GM12865 (cell line): ENCODE data around the gene FAM110D.

Experiments
- DNase-seq: peaks from one replicate; pipeline ENCODE4 v3.0.0; 2010; ENCODE audit warnings: low read depth
- H3K4me3 ChIP-seq: 2 replicates; pipeline ENCODE4 v1.5.1; 2011; ENCODE audit warnings: mild to moderate bottlenecking, low read depth, low read length, control low read depth
- TF ChIP-seq, protein P1 (sequence below): IDR thresholded peaks from 2 replicates; pipeline ENCODE4 v1.5.1; 2011; ENCODE audit warnings: low read length, control low read depth, low read depth, inconsistent platforms; ENCODE audit not compliant: insufficient read depth; ENCODE audit errors: missing control alignments

Gene FAM110D

DNA sequence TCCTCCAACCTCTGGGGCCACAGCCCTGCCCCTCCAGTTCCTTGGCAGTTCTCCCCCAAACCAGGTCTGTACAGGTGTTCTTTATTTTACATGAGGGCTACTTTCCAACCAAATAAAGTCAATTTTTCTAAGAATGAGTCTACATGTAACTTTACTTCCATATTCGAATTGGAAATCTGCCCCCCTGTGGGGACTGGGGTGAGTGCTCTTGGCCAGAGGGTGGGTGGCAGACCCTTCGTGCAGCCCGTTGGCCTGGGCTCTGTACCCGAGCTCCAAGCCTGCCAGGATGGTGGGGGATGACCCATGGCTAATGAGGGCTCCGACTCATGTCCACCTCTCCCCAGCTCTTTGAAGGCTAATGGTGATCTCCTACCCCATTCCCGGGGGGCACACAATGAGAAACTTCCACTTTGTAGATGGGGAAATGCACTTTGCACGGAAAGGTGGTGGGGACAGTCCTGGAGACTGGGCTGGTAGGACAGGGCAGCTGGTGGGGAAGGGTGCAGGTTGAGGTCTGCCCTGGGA lies 30.9 kb downstream of the FAM110D start:
- H3K4me3 ChIP-seq, result no peak overlapping the region
- no peak for DNase-seq
- TF ChIP-seq, protein P1, sequence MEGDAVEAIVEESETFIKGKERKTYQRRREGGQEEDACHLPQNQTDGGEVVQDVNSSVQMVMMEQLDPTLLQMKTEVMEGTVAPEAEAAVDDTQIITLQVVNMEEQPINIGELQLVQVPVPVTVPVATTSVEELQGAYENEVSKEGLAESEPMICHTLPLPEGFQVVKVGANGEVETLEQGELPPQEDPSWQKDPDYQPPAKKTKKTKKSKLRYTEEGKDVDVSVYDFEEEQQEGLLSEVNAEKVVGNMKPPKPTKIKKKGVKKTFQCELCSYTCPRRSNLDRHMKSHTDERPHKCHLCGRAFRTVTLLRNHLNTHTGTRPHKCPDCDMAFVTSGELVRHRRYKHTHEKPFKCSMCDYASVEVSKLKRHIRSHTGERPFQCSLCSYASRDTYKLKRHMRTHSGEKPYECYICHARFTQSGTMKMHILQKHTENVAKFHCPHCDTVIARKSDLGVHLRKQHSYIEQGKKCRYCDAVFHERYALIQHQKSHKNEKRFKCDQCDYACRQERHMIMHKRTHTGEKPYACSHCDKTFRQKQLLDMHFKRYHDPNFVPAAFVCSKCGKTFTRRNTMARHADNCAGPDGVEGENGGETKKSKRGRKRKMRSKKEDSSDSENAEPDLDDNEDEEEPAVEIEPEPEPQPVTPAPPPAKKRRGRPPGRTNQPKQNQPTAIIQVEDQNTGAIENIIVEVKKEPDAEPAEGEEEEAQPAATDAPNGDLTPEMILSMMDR, result no peak

DNA sequence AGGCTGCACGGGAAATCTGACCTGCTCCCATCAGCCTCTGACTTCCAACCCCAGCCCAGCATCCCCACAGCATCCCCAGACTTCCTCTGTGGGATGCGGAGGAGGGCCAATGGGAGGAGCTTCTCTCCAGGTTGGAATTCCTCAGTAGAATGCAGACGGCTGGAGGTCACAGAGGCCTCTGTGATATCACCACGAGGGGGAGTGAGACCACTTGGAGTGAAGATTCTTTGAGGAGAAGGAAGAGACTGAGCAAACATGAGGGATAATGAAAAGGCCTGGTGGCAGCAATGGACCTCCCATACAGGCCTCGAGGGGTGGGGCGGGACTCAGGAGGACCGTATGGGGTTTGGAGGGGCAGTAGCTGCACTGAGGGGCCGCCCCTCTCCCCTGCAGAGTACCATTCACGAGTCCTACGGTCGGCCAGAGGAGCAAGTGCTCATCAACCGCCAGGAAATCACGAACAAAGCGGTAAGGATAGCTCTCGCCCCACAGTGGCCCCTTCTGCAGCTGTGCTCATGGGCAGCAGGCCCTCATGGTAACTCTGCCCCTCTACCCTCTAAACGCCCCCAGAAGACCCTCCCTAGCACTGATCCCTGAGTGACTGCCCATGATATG lies 31.6 kb downstream of the FAM110D start, which contains the start of gene CATSPER4:
Gene CATSPER4, plus strand, starts transcription at position 230 of the 615 bp plus-strand sequence. Its CDS starts 26 bp downstream, at position 256.
- DNase-seq, result no peak
- TF ChIP-seq, protein P1, result peak; percentile 3
- no peak within 1 kb of the TSS for H3K4me3 ChIP-seq

DNA sequence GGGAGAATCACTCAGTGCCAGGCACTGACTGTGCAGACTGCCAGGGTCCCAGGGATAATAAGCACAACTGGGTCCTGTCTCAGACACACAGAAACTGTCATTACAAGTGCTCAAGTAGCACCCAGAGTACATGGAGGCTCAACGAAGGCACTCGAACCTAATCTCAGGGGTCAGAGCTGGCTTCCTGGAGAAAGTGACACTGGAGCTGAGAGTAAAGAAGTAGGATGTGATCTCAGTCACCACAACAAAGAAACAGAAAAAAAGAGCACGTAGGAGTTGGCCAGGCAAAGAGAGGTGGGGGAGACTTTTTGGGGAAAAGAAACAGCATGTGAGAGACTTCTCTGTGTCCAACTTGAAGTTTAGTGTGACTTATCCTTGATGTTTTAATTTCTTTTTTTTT lies 32.9 kb downstream of the FAM110D start:
- H3K4me3 ChIP-seq, result no peak overlapping the region
- TF ChIP-seq, protein P1, result no peak
- peak; percentile 11 for DNase-seq

DNA sequence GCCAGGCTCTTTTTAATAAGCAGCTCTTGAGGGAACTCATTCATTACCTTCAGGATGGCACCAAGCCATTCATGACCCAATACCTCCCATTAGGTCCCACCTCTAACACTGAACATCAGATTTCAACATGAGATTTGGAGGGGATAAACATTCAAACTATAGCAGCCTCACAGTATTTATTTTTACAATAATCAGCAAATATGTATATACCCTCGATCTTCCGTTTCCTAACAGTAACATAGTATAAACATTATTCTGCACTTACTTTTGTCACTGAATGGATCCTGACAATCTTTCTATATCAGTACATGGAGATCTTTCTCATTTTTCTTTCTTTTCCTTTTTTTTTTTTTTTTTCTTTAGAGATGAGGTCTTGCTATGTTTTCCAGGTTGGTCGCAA lies 36.9 kb downstream of the FAM110D start:
- TF ChIP-seq, protein P1, result no peak
- no peak for DNase-seq
- no peak overlapping the region for H3K4me3 ChIP-seq

DNA sequence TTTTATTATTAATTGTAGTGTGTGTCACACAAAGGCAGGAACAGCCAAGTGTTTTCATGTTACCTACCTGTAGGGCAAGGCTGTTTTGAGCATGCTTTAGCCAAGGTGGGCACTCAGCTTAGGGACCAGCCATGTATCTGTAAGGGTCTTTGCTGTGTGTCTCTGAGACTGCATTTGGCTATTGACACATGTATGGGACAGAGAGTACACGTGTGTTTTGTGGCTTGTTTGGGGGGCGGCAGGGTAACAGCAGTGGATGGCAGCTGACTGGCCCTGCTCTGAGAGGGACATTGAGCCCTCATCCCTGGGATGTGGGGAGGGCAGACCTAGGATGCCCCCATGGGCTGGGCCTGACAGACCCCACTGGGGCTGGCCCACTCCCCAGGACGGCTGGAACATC lies 38.4 kb downstream of the FAM110D start:
- H3K4me3 ChIP-seq, result no peak overlapping the region
- TF ChIP-seq, protein P1, result no peak
- DNase-seq, result no peak

DNA sequence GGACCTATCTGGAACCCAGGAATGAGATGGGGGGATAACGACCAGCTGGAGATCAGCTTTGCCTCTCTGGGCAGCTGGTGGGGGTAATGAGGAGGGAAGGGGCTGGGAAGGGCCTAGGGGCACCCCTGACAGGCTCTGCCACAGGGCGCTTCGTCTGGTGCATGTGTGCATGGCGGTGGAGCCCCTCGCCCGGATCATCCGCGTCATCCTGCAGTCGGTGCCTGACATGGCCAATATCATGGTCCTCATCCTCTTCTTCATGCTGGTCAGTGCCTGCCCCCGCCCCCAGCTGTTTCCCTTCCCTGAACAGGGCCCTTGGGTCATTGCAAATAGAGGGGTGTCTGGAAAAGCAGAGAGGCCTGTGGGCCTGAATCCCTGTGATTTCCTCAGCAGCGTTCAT lies 38.9 kb downstream of the FAM110D start:
- no peak for DNase-seq
- H3K4me3 ChIP-seq, result no peak overlapping the region
- TF ChIP-seq, protein P1, result no peak

DNA sequence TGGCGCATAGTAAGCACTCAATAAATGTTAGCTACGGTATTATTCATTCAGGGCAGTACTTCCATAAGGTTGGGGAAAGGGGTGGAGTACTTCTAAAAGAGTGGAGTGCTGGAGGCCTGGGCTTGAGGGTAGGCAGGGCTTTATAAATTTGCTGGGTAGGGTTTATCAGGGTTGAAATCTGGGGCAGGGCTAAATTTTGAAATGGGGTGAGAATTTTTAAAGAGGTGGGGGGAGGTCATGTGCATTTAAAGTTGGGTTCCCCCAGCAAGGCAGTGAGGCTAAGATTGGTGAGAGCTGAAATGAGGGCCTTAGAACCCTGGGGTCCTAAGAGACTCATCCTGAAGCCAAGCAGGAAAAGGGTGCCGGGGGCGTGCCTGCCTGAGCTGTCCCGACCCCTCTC lies 41.5 kb downstream of the FAM110D start:
- TF ChIP-seq, protein P1, result no peak
- DNase-seq, result no peak
- no peak overlapping the region for H3K4me3 ChIP-seq
